Transverse colon (tissue), 4 donors: ENCODE results near the gene TM4SF20. TPM values are rescaled to one million over a fixed set of nuclear protein-coding genes. Genes with fewer than 3 reads are reported as not detected.

Experiments used
- DNase-seq: peaks from one replicate; pipeline ENCODE4 v3.0.0-alpha.2; 2019
- H3K27ac ChIP-seq, 4 donors: fragments of 200-600 bp; sonication (generic); 2 replicates each; pipeline ENCODE4 v1.5.1; 2016 to 2018; ENCODE audit warnings: inconsistent platforms in 4 of 4
- H3K27me3 ChIP-seq: fragments of 200-600 bp; sonication (generic); 2 replicates; pipeline ENCODE4 v1.5.1; 2017; ENCODE audit warnings: inconsistent platforms
- H3K36me3 ChIP-seq, 4 donors: fragments of 200-600 bp; sonication (generic); 2 replicates each; pipeline ENCODE4 v1.5.1; 2017 to 2019; ENCODE audit warnings: inconsistent platforms in 4 of 4
- H3K4me1 ChIP-seq, 4 donors: fragments of 200-600 bp; sonication (generic); 2 replicates each; pipeline ENCODE4 v1.5.1; 2017 to 2020; ENCODE audit warnings: inconsistent platforms in 4 of 4
- H3K4me3 ChIP-seq, 4 donors: fragments of 200-600 bp; sonication (generic); 1 replicate in 1 of 4; 2 replicates in 3 of 4; pipeline versions ENCODE4 v1.5.1 to v1.6.1; 2017 to 2019; ENCODE audit warnings: inconsistent platforms in 4 of 4
- H3K9me3 ChIP-seq, 2 donors: fragments of 200-600 bp; sonication (generic); 2 replicates each; pipeline ENCODE4 v1.5.1; 2017 to 2019; ENCODE audit warnings: inconsistent platforms in 2 of 2
- CTCF ChIP-seq, 5 experiments: fragments of 200-600 bp in 3 of 5; fragments of 450-650 bp in 2 of 5; sonication (generic) in 3 of 5; IDR thresholded peaks; 1 replicate in 2 of 5; 2 replicates in 3 of 5; pipeline ENCODE4 v1.5.1; 2016 to 2017; ENCODE audit warnings: antibody characterized with exemption in 5 of 5, inconsistent platforms in 3 of 5, mild to moderate bottlenecking in 2 of 5, moderate library complexity in 1 of 5
- EP300 ChIP-seq: sonication (generic); formaldehyde crosslinking; IDR thresholded peaks from one replicate; pipeline ENCODE4 v1.6.1; 2017; ENCODE audit warnings: antibody characterized with exemption, low read depth
- POLR2A ChIP-seq: fragments of 450-650 bp; IDR thresholded peaks from one replicate; pipeline ENCODE4 v1.6.1; 2016; ENCODE audit warnings: antibody characterized with exemption, mild to moderate bottlenecking, moderate library complexity
- POLR2AphosphoS5 ChIP-seq, 3 donors: sonication (generic); formaldehyde crosslinking; IDR thresholded peaks; one replicate each; pipeline ENCODE4 v1.6.1; 2016; ENCODE audit warnings: antibody characterized with exemption in 3 of 3
- WGBS, 2 donors: methylation state at CpG; one replicate each; pipeline ENCODE4 v1.1.5; 2018; ENCODE audit warnings: low coverage in 1 of 2; 5-methylcytosine and 5-hydroxymethylcytosine counted together
- in situ Hi-C, 4 donors: fragments of 200-750 bp; cut with MboI; loops; one replicate each; pipeline versions ENCODE4 v1.15.0 to v1.15.1; 2017; ENCODE audit warnings: low sequenced_read_pairs in 3 of 4, low pct_ligation_motif_present in 1 of 4, low pct_unique_long_range_greater_than_20kb in 1 of 4
- intact Hi-C: fragments of 100-400 bp; cut with DNase I; formaldehyde crosslinking; loops from one replicate; pipeline ENCODE4 v1.15.1; 2023; ENCODE audit warnings: low total_unique reads
- total RNA-seq, 4 donors: library from RNA; depleted of rRNA; stranded (reverse); fragments of >200 nt; gene quantifications; one replicate each; pipeline ENCODE4 v1.1.0, GENCODE V29; 2016

Gene TM4SF20
- total RNA-seq, 4 donors from 2014 or later = 0.40 to 10.2 (median 1.1) TPM

DNA sequence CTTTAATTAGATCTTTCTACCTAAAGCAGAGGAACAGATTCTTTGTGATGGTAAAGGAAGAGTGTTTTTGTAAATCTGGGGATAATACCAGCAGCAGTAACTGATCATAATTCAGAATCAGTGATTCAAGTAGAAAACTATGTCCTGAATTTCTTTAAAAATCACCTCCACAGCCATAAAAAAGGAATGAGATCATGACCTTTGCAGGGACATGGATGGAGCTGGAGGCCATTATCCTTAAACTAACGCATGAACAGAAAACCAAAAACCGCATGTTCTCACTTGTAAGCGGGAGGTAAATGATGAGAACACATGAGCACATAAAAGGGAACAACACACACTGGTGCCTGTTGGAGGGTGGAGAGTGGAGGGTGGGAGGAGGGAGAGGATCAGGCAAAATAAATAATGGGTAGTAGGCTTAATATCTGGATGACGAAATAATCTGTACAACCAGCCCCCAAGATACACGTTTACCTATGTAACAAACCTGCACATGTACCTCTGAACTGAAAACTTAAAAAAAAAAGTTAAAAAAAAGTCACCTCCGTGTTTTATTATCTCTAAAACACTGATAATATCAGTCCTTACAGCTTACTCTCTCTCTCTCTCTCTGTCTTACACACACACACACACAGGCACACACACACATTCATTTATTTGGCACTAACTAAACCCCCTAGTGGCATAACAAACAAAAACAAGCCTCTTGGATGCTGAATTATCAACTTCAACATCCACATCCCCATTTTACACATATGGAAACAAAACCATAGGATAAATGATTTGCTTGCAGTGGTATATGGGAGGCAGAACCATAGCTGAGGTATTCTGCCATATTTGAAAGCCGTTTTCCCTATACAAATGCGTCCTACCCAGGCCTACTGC is 1.4 kb downstream of the TM4SF20 start:
- intact Hi-C loops = no loop called here
- in situ Hi-C loops = no loop called here
- H3K4me3 ChIP-seq = no peak overlapping the region
- WGBS, 2 donors = 69 to 77% methylated on average over 7 to 8 of the region's 8 CpGs
- H3K36me3 ChIP-seq = no peaks in the 10 kb centered on the region
- no peaks in the 10 kb centered on the region for H3K9me3 ChIP-seq
- no peak overlapping the region for H3K27ac ChIP-seq
- DNase-seq = no peak
- no peaks in the 10 kb centered on the region for H3K27me3 ChIP-seq
- H3K4me1 ChIP-seq = peaks cover 0 to 26% (median 11%) of the 10 kb centered on the region in 4 donors
- TF ChIP-seq CTCF (IDR thresholded peaks at IDR 0.05) (no peak), EP300 (no peak), POLR2A (no peak), POLR2AphosphoS5 (IDR thresholded peaks at IDR 0.05) (no peak)

- in situ Hi-C loops (no loop called here), intact Hi-C loops (no loop called here)
- TF ChIP-seq CTCF (IDR thresholded peaks at IDR 0.05) = no peak
- no peak for TF ChIP-seq POLR2A
- Histone ChIP-seq H3K4me1 (peaks cover 0 to 26% (median 11%) of the 10 kb centered on the region in 4 donors), H3K27me3 (no peaks in the 10 kb centered on the region), H3K36me3 (no peaks in the 10 kb centered on the region), H3K9me3 (no peaks in the 10 kb centered on the region), H3K4me3 (no peak overlapping the region), H3K27ac (no peak overlapping the region)
- no peak for DNase-seq
- 50 to 58% methylated on average over 9 of the region's 9 CpGs for WGBS, 2 donors
Measured at GRCh38 chr2:227376656-227377396, 2.3 kb downstream of the TM4SF20 start.

DNA sequence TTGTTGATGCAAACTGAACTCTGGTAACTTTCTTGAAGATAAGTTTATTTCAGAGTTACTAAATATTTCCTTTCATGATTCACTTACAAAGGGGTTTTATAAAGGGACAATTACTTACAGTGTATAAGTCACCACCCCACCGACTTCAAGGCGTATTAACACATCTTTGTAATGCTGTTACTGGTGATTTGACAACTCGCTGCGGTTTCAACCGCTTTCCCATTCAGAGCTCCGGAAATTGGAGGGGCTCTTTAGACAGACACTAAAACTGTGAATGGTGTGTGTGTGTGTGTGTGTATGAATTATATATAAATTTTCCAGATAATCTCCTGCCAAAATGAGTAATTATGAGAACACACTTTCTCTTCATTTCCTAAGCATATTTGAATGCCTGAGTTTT is 4.9 kb downstream of the TM4SF20 start:
- no peak overlapping the region for H3K4me3 ChIP-seq
- H3K27me3 ChIP-seq = no peaks in the 10 kb centered on the region
- H3K36me3 ChIP-seq = no peaks in the 10 kb centered on the region
- DNase-seq = no peak
- 77 to 83% methylated on average over 6 of the region's 6 CpGs for WGBS, 2 donors
- in situ Hi-C loops (no loop called here), intact Hi-C loops (no loop called here)
- no peak overlapping the region for H3K27ac ChIP-seq
- H3K9me3 ChIP-seq = no peaks in the 10 kb centered on the region
- peaks cover 0 to 20% (median 8%) of the 10 kb centered on the region in 4 donors for H3K4me1 ChIP-seq
- no peak for TF ChIP-seq POLR2A
- TF ChIP-seq POLR2AphosphoS5 (IDR thresholded peaks at IDR 0.05) = no peak
- TF ChIP-seq EP300 = no peak
- TF ChIP-seq CTCF (IDR thresholded peaks at IDR 0.05) = no peak

DNA sequence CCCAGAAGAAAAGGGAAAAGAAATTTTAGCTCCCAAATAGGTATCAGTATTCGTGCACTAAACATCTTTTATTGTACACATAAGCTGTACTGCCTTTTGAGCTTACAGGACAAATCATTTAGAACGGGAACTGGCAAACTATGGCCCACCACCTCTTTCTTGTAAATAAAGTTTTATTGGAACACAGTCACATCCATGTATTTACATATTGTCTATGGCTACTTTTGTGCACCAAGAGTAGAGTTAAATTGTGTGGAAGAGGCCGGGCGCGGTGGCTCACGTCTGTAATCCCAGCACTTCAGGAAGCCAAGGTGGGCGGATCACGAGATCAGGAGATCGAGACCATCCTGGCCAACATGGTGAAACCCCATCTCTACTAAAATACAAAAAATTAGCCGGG is 5.7 kb downstream of the TM4SF20 start:
- Histone ChIP-seq H3K27ac (no peak overlapping the region), H3K27me3 (no peaks in the 10 kb centered on the region), H3K4me1 (peaks cover 0 to 15% (median 7%) of the 10 kb centered on the region in 4 donors), H3K9me3 (no peaks in the 10 kb centered on the region), H3K36me3 (no peaks in the 10 kb centered on the region), H3K4me3 (no peak overlapping the region)
- DNase-seq = no peak
- WGBS, 2 donors = 92% methylated on average over 10 of the region's 10 CpGs; no CpG with 5 or more reads in 1 of the 2 donors
- in situ Hi-C loops (no loop called here), intact Hi-C loops (no loop called here)
- TF ChIP-seq EP300 (no peak), POLR2A (no peak), POLR2AphosphoS5 (IDR thresholded peaks at IDR 0.05) (no peak), CTCF (IDR thresholded peaks at IDR 0.05) (no peak)
